Right lobe of liver (tissue), 6 donors: ENCODE results near the gene TSR3. TPM values are rescaled to one million over a fixed set of nuclear protein-coding genes. Genes with fewer than 3 reads are reported as not detected.

Experiments used
- ATAC-seq, 4 donors: fragments of 200-7000 bp; cut with Tn5 transposase; one replicate each; pipeline ENCODE4 v1.9.1; 2020; ENCODE audit warnings: mild to moderate bottlenecking in 4 of 4, moderate library complexity in 4 of 4
- DNase-seq, 3 donors: peaks; one replicate each; pipeline ENCODE4 v3.0.0-alpha.2; 2020
- H3K27ac ChIP-seq, 3 donors: fragments of 200-600 bp; one replicate each; pipeline ENCODE4 v1.8.0; 2022
- H3K27me3 ChIP-seq, 2 donors: fragments of 200-600 bp; one replicate each; pipeline ENCODE4 v1.8.0; 2022
- H3K36me3 ChIP-seq, 4 donors: fragments of 200-600 bp; sonication (generic) in 1 of 4; one replicate each; pipeline versions ENCODE4 v1.5.1 to v1.8.0; 2017 to 2022; ENCODE audit warnings: control low read depth in 1 of 4
- H3K4me1 ChIP-seq, 4 donors: fragments of 200-600 bp; sonication (generic) in 1 of 4; one replicate each; pipeline versions ENCODE4 v1.5.1 to v1.8.0; 2017 to 2022; ENCODE audit warnings: control low read depth in 1 of 4
- H3K4me3 ChIP-seq, 3 donors: fragments of 200-600 bp; one replicate each; pipeline ENCODE4 v1.8.0; 2022
- H3K9me3 ChIP-seq, 4 donors: fragments of 200-600 bp; sonication (generic) in 1 of 4; one replicate each; pipeline versions ENCODE4 v1.5.1 to v1.8.0; 2017 to 2022; ENCODE audit warnings: control low read depth in 1 of 4
- CTCF ChIP-seq, 4 donors: fragments of 200-600 bp in 3 of 4; fragments of 450-650 bp in 1 of 4; IDR thresholded peaks; one replicate each; pipeline versions ENCODE4 v1.5.1 to v1.8.0; 2016 to 2022; ENCODE audit warnings: antibody characterized with exemption in 4 of 4, mild to moderate bottlenecking in 2 of 4
- POLR2A ChIP-seq: fragments of 450-650 bp; IDR thresholded peaks from one replicate; pipeline ENCODE4 v1.6.1; 2017; ENCODE audit warnings: antibody characterized with exemption, mild to moderate bottlenecking
- WGBS: methylation state at CpG from one replicate; pipeline ENCODE4 v1.1.6; 2018; ENCODE audit warnings: low coverage, low lambda C conversion rate; ENCODE audit not compliant: insufficient coverage; ENCODE audit errors: missing lambda C conversion rate; 5-methylcytosine and 5-hydroxymethylcytosine counted together
- intact Hi-C, 2 donors: fragments of 100-400 bp; cut with DNase I; formaldehyde crosslinking; loops; one replicate each; pipeline versions ENCODE4 v1.11.2 to v1.14.1; 2022
- total RNA-seq, 6 experiments: library from RNA; depleted of rRNA in 2 of 6; stranded (reverse); fragments of >200 nt in 2 of 6; fragmentation: NEBNext Ultra II Directional in 3 of 6; extraction: Animal tissue kit (Norgen Biotek cat#: 25700) in 3 of 6; gene quantifications; one replicate each; pipeline versions ENCODE4 v1.1.0 to v1.2.4, GENCODE V29; 2016 to 2023
- donor health status: DM: no; HTN: yes; CAD: no.
- donor health status: DM: no; HTN: no; CAD: no.
- donor health status: DM: no; HTN: no; CAD: no.
- donor health status: DM: no; HTN: yes; CAD: no.
- donor health status: DM: no; HTN: yes; CAD: no.

TSR3 gene
- total RNA-seq, 6 experiments from 2014 or later: 20.7 to 66.5 (median 24.5) TPM

DNA sequence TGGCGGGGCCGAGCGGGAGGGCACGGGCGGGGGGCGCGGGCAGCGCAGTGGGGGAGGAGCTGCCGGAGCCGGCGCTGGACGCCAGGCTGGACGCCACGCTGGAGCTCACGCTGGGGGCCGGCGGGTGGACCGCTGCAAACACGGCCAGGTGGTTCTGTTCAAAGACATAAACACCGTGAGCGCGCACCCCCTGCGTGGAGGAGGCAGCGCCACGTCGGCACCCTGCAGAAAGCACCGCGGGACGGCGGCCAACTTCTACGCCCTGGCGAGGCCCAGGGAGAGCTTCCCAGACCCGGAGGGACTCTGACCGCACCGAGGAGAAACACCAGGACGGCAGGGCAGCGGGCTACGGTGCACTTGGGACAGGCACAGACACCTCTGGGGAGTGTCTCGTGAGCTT, 33.6 kb upstream of the TSR3 start:
- peaks cover 0 to 18% (median 3%) of the 10 kb centered on the region in 4 donors for H3K36me3 ChIP-seq

GRCh38 chr16:1383556-1383955, 31.9 kb upstream of the TSR3 start:
- peaks cover 0 to 6% (median 0%) of the 10 kb centered on the region in 4 donors for H3K36me3 ChIP-seq
- H3K4me1 ChIP-seq: peaks cover 0 to 7% (median 1%) of the 10 kb centered on the region in 4 donors
- no CpG with 5 or more reads among the region's 18 CpGs for WGBS
- H3K9me3 ChIP-seq: no peaks in the 10 kb centered on the region
- TF ChIP-seq CTCF (IDR thresholded peaks at IDR 0.05): no peak
- TF ChIP-seq POLR2A: no peak
- ATAC-seq (no peak), DNase-seq (no peak)
- no peak overlapping the region for H3K4me3 ChIP-seq
- no peaks in the 10 kb centered on the region for H3K27me3 ChIP-seq
- H3K27ac ChIP-seq: no peak overlapping the region
- intact Hi-C loops: no loop called here

More for the DNA sequence above, 33.6 kb upstream of the TSR3 start:
- Histone ChIP-seq H3K27ac (no peak overlapping the region), H3K27me3 (no peaks in the 10 kb centered on the region), H3K4me3 (no peak overlapping the region), H3K9me3 (no peaks in the 10 kb centered on the region), H3K4me1 (no peaks in the 10 kb centered on the region)
- no peak for TF ChIP-seq CTCF (IDR thresholded peaks at IDR 0.05)
- no peak for TF ChIP-seq POLR2A
- DNase-seq (no peak), ATAC-seq (no peak)
- WGBS: 67% methylated on average over 1 of the region's 39 CpGs
- intact Hi-C loops: no loop called here

DNA sequence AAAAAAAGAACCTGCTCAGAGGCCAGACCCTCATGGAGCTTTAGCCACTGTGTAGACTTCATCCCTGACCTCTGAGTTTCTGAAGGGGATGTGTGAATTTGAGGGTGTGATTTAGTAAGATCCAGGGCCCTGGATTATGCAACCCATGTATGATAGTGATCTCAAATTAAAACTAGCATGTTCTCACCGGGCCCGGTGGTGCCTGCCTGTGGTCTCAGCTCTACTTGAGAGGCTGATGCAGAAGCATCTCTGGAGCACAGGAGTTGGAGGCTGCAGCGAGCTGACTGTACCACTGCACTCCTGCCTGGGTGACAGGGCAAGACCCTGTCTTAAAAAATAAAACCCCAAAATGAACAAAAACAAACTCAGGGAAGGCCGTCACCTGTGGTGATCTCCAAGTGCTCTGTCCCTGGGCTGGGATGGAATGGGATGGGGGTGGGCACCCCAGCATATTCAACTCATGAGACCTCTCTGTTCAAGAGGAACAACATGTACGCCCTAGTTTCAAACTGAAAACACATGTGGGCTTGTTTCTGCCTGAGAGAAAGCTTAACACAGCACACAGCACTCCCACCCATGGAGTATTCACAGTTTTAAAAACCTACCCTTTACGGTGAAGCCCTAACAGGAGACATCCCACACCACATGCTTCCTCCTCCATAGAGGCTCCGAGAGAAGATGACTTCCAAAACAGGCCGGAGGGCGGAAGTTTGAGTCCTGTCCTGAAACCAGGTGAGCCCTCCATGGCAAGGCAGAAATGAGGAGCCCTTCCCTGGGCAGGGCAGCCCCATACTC, 30.1 kb upstream of the TSR3 start:
- WGBS: 92% methylated on average over 2 of the region's 9 CpGs
- no peak overlapping the region for H3K27ac ChIP-seq
- H3K4me1 ChIP-seq: peaks cover 0 to 18% (median 6%) of the 10 kb centered on the region in 4 donors
- ATAC-seq (no peak), DNase-seq (no peak)
- peaks cover 0 to 6% (median 0%) of the 10 kb centered on the region in 4 donors for H3K36me3 ChIP-seq
- H3K9me3 ChIP-seq: no peaks in the 10 kb centered on the region
- intact Hi-C loops: no loop called here
- H3K27me3 ChIP-seq: no peaks in the 10 kb centered on the region
- TF ChIP-seq POLR2A: no peak
- TF ChIP-seq CTCF (IDR thresholded peaks at IDR 0.05): no peak
- no peak overlapping the region for H3K4me3 ChIP-seq

GRCh38 chr16:1380195-1380594, 28.5 kb upstream of the TSR3 start:
- 75% methylated on average over 7 of the region's 10 CpGs for WGBS
- peaks cover 0 to 18% (median 6%) of the 10 kb centered on the region in 4 donors for H3K4me1 ChIP-seq
- TF ChIP-seq POLR2A: no peak
- TF ChIP-seq CTCF (IDR thresholded peaks at IDR 0.05): no peak
- H3K4me3 ChIP-seq: peak overlapping the region in 1 of 3 donors; percentile 58
- no peak overlapping the region for H3K27ac ChIP-seq
- no peaks in the 10 kb centered on the region for H3K9me3 ChIP-seq
- intact Hi-C loops: no loop called here
- H3K27me3 ChIP-seq: no peaks in the 10 kb centered on the region
- no peak for DNase-seq
- peaks cover 0 to 6% (median 1%) of the 10 kb centered on the region in 4 donors for H3K36me3 ChIP-seq
- ATAC-seq: no peak
